T-helper 1 cell treated with Interleukin-12 subunit alpha and Interleukin-12 subunit beta and Interleukin-4 antibody, amounts not matched to agents 30 ng/mL and 1 ng/mL, for 36 hours (primary cell): Measurements from ENCODE around the gene NETO2. TPM values are rescaled to one million over a fixed set of nuclear protein-coding genes. Genes with fewer than 3 reads are reported as not detected.
"Not testable (repeated sequence)": the region's sequence is repeated elsewhere in the genome, so short reads cannot be mapped to it uniquely, and the experiment has no call there.

Source experiments
- intact Hi-C: fragments of 100-400 bp; cut with micrococcal nuclease; formaldehyde crosslinking; loops from one replicate; pipeline ENCODE4 v1.15.1; 2024
- total RNA-seq: library from RNA; stranded (reverse); gene quantifications from 2 replicates; pipeline ENCODE4 v1.2.3, GENCODE V29; 2022

Gene NETO2, protein sequence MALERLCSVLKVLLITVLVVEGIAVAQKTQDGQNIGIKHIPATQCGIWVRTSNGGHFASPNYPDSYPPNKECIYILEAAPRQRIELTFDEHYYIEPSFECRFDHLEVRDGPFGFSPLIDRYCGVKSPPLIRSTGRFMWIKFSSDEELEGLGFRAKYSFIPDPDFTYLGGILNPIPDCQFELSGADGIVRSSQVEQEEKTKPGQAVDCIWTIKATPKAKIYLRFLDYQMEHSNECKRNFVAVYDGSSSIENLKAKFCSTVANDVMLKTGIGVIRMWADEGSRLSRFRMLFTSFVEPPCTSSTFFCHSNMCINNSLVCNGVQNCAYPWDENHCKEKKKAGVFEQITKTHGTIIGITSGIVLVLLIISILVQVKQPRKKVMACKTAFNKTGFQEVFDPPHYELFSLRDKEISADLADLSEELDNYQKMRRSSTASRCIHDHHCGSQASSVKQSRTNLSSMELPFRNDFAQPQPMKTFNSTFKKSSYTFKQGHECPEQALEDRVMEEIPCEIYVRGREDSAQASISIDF
- total RNA-seq: 12.0 and 12.4 TPM in 2 replicates

DNA sequence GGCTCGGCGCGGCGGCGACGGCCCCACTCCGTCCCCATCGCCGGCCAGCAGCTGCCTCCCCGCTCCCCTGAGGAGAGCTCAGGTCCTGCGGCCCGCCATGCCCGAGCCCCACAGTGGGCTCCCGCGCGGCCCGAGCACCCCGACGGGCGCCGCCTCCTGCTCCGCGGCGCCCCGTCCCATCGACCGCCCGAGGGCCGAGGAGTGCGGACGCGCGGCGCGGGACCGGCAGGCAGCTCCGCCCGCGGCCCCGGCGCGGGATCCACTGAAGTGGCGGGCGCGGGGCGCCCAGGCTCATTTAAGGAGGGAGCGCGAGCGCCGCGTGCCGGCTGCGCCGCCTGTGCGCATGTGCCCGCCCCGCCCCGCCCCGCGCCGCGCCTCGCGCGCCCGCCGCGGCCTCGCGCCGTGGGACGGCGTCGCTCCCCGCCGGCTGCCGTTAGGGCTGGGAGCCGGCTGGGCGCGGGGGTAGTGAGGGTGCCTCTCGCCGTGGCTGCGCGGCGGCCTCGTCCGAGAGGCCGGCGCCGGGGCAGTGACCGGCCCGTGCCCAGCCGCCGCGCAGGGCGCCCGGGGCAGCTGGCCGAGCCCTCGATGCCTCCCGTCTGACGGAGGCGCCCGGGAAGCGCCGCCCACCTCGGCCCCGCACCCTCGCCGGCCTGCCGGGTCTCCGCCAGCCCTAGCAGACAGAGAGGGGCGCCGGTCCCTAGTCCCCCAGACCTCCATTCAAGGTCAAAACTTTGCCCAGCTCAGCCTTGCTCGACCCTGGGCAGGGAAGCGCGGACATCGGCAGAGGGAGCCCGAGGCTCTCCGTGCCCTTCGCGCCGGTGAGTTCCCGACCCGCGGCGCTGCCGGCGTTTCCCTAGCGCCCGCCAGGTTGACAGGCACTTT is at the start of gene NETO2:
Gene NETO2 (minus strand): TSS at position 269 of the 882 bp plus-strand sequence. CDS start 333 bp downstream, outside the sequence.
- intact Hi-C loops: loop anchor here (1.0 to 10.0 kb wide), 11 partner anchors 107 to 1221 kb away; partner anchors contain the start of genes ITFG1, LONP2, ORC6 and PHKB

DNA sequence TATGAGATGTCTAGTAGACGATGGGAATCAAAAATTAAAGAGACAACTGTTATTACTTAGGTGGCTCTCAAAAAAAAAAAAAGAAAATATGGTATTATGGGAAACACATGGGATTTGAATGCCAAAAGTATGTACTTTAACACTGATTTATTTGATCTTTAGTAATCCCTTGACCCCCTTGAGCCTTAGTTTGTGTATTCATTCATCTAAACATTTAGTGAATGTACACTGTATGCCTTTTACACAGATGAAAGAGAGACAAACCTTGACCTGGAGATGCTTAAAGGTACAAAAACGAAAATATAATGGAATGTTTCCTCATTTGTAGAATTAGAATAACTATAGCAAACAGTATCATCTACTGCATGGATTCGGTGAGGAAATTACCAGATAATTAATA is 38.6 kb upstream of the NETO2 start:
- intact Hi-C loops: no loop called here

DNA sequence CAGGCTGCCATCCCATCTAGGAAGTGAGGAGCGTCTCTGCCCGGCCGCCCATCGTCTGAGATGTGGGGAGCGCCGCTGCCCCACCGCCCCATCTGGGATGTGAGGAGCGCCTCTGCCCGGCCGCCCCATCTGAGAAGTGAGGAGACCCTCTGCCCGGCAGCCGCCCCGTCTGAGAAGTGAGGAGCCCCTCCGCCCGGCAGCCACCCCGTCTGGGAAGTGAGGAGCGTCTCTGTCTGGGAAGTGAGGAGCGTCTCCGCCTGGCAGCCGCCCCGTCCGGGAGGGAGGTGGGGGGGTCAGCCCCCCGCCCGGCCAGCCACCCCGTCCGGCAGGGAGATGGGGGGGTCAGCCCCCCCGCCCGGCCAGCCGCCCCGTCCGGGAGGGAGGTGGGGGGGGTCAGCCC is 37.3 kb upstream of the NETO2 start:
- intact Hi-C loops: not testable (repeated sequence)

DNA sequence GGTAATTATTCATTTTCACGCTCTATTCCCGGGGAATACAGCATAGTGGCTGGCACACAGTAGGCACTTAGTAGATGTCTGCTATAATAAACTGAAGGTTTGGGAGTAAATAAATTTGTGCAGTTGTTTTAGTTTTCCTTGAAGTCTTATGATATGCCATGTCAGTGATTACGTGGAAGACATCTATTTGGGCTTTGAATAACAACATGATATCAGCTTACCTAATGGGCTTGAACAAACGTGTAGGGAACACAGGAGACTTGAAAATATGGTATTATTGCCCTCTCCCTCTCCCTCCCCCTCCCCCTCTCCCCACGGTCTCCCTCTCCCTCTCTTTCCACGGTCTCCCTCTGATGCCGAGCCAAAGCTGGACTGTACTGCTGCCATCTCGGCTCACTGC is 36.3 kb upstream of the NETO2 start:
- intact Hi-C loops: no loop called here

DNA sequence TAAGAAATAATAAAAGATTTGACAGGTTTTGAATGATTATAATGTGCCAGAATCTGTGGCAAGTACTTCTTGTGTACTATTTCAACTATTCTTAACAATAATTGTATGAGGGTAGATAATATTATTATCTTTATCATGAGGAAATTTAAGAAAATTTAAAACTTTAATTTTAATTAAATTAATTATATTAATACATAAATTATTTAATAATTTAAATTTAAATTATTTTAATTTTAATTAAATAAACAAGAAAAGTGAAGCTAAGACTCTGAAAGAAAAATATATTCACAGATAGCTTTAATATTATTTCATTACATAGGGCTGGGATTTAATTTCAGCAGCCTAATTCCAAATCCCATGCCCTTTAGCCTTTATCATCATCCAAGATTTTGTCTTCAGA is 31.4 kb upstream of the NETO2 start:
- intact Hi-C loops: no loop called here

DNA sequence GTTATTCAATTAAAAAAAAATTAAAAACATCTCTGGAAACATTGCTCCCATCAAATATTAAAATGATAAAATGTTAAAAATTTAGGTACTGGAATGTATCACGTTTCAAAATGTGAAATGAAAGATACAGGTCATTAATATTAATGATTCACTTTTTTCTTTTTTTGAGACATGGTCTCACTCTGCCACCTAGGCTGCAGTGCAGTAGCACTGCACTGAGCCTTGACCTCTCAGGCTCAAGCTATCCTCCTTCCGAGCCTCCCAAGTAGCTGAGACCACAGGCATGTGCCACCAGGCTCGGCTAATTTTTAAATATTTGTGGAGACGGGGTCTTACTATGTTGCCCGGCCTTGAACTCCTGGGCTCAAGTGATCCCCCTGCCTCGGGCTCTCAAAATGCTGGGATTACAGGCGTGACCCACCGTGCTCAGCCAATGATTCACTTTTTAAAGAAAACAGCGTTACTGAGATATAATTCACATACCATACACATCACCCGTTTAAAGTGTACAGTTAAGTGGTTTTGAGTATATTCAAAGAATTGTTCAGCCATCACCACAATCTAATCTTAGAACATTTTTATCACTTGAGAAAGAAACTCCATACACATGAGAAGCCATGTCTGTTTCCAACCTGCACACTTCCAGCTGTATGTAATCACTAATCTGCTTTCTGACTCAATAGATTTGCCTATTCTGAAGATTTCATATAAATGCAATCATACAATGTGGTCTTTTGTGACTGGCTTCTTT is 19.1 kb upstream of the NETO2 start:
- intact Hi-C loops: no loop called here

DNA sequence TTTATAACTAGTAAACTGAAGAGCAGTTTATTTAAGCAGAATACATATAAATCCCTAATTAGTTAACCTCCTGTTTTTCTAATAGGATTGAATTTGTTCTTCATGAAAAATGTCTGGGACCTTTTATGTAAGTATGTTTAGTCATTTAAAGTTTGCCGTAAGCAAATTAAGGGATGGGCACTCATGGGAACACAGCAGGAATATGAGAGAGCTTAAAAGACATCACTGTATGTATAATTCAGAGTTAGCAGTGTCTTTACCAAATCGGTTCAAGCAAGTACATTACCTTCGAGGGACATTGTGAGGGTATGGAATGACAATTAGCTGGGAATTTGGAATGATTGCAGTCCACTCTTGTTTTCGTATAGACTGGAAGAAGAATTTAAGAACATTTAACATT is 17.7 kb upstream of the NETO2 start:
- intact Hi-C loops: no loop called here

DNA sequence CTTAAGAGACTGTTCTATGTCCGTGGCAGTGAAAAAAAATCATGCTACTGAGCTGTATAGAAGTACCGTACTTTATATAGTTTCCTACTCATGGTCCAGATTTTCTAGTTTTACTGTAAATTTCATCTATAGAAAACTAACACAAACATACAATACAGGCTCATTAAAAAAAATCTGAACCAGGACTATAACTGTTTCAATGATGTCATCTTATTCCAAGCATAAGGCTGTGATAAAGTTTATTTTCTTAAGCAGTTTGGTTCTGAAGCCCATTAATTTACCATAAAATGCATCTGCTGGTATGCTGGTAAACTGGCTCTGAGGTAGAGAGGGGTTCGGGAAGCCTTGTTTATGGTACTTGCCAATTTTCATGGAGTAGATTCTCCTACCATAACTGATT is 16.7 kb upstream of the NETO2 start:
- intact Hi-C loops: no loop called here

DNA sequence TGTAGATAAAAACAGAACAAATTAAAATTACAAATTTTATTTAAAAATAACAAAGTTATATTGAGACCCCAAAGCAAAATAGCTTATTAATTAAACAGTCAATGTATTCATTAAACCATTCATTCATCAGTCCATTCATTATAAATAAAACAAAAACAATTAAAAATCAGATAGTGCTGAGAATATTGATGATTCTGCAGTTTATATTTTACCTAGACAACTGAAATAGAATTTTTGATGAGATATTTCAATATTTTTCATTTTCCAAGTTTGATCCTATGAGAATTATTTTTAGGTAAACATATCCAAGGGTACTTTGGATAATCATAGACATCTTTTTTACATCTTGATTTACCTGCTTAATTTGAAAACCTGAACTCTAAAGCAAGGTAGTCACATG is 15.2 kb upstream of the NETO2 start:
- intact Hi-C loops: no loop called here

DNA sequence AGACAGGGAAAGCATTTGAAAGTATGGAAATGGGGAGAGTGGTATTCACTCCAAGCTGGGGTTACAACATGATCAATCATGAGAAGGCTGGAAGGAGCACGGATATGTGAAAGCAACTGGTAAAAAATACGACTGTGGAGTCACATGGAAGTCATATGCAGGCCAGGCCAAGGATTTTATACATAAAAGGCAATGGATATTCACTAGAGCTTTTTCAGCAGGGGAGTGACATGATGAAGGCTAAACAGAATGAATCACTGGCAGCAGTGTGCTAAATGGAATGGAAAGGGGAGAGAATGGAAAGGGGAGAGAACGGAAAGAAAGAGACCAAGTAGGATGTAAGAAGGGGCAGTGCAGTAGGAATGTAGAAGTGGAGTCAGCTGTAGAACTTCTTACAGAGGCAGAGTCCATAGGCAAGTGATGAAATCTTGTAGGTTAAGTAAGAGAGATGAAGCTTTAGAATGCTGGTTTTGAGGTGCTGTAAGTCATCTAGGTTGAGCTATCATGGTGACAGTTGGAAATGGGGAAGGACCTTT is 13.0 kb upstream of the NETO2 start:
- intact Hi-C loops: no loop called here

DNA sequence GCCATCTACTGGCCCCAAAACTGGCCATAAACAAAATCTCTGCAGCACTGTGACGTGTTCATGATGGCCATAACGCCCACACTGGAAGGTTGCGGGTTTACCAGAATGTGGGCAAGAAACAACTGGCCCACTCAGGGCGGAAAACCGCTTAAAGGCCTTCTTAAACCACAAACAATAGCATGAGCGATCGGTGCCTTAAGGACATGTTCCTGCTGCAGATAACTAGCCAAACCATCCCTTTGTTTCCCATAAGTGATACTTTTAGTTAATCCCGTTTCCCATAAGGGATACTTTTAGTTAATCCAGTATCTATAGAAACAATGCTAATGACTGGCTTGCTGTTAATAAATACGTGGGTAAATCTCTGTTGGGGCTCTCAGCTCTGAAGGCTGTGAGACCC is 8.8 kb upstream of the NETO2 start:
- intact Hi-C loops: not testable (repeated sequence)

DNA sequence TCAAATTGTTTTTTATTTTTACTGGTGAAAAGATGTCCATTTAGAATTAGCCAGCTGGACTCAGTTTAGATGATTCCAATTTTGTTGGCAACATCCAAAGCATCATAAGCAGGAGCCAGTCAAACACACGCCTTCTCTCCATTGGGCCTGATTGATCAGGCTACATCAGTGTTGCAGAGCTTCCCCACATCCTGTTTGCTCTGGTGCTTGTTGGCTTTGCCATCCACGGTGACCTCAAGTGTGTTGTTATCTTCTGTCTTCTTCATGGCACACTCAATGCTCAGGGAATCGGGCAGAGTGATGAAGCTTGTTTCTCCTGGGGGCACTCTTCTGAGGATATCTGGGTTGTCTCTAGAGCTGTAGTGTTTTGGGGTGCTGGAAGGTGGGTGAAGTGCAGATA is 6.3 kb upstream of the NETO2 start:
- intact Hi-C loops: no loop called here

DNA sequence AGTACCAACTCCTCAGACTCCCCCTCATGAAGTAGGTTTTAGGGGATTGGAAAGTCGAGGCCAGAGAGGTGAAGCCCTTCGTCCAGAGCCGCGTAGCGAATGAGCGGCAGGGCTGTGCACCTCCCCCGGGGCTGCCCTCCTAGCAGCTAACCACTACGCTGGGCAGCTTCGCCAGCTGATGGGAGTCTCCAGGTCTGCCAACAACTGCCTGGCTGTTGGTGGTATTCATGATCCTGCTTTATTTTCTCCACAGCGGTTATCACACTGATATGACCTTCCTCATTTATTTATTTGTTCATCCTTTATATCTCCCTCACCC is 773 bp upstream of the NETO2 start:
- intact Hi-C loops: loop anchor here (5.0 to 10.0 kb wide), 5 partner anchors 378 to 1220 kb away; partner anchors contain the start of gene LONP2

DNA sequence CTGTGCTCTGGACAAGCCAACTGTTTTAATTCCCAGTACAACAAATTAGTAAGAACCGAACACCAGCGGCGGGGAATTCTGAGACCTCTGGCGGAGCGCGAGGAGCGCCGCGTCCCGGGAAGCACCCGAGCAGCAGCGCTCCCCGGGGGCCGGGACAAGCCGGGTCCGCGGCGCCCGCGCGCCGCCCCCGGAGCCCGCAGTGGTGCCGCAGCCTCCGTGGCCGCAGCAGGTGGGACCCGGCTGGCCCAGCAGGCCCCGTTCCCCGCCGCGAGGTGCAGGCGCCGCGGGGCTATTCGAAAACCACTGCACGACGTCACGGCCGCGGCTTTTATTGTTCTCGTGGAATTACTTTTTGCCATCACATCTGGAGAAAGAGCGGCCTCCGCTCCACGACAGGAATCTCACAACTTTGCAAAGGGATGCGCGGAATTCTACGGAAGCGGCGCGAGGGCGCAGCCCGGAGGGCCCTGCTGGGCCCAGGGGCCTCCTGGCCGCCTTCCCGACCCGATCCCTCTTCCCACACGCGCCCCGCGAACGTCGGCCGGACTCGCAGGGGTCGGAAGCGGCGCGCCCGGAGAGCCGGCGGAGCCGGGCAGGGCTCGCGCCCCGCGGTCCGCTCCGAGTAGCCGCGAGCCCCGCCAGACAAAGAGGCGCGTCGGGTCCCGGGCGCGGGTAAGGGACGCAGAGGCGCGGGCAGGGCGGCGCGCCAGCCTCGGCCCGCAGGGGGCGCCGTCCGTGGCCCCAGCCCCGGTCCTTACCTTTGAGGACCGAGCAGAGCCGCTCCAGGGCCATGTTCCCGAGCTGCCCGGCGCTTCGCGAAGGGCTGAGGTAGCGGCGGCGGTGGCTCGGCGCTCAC is 696 bp downstream of the NETO2 start:
- intact Hi-C loops: loop anchor here (1.0 to 10.0 kb wide), 11 partner anchors 106 to 1222 kb away; partner anchors contain the start of genes ITFG1, LONP2, ORC6 and PHKB

DNA sequence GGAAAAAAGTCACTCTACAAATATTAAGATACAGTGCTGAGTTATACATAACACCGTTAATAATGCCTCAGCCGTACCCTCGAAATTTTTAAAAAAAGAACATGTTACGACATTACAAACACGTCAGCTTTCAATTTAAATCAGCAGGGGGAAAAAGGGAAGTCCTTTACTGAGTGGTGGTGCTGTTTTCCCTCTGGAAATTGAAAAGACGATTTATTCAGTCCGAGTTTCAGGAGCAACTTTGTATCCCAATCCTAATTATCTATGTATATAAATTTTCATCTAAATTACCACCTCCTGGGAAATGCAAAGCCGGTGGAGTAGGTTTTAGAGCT is 1.3 kb downstream of the NETO2 start:
- intact Hi-C loops: loop anchor here (2.0 to 10.0 kb wide), 6 partner anchors 380 to 1222 kb away; partner anchors contain the start of gene LONP2

DNA sequence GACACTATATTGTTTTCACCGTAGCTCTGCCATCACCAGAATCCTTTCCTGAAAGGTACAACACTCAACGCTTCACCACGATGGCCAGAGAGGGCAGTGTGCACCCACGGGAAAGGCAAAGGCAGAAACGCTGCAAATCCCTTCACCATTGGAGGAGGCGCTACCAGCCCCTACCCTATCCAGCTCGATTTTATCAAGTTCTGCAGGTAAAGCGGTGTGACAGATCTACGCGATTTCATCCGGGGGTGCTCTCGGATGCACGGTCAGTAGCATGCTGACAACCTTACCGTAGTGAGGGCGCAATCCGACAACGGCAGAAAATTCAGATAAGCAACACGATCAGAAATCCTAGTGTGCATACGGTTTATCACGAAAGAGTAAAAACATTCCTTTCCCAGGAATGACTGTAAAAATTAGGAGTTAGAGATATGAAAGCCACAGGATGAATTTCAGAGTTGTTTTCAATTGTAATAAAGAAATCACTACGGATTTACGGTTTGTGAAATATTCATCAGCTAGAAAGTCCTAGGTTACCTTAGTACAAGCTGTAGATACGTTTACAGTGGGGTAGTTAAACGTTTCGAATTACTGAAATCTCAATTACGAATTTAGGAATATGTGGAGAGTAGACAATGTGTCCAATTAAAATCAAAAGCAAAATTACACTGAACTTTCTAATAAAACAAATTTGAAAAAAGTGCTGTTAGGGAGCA is 1.8 kb downstream of the NETO2 start:
- intact Hi-C loops: loop anchor here (1.0 to 10.0 kb wide), 15 partner anchors 126 to 1488 kb away; partner anchors contain the start of genes C16orf87 and LONP2

DNA sequence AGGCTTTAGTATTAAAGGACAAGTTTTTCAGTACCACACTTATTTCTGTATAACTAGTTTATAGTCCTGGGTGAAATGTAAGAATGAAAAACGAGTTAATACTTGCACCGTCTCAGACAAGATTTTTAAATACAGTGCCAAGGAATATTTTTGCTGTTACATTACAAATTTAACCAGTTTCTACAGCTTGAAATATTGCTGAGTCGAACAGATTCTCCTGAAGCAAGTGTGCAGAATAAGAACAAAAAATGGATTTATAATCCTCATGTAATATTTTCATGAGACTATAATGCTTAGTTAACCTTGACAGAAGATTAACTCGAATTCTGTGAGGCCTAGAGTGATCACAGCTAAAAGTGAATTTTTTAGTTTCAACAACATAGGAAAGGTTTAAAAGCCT is 3.1 kb downstream of the NETO2 start:
- intact Hi-C loops: loop anchor here (1.0 to 10.0 kb wide), 14 partner anchors 124 to 1490 kb away; partner anchors contain the start of genes C16orf87 and LONP2

DNA sequence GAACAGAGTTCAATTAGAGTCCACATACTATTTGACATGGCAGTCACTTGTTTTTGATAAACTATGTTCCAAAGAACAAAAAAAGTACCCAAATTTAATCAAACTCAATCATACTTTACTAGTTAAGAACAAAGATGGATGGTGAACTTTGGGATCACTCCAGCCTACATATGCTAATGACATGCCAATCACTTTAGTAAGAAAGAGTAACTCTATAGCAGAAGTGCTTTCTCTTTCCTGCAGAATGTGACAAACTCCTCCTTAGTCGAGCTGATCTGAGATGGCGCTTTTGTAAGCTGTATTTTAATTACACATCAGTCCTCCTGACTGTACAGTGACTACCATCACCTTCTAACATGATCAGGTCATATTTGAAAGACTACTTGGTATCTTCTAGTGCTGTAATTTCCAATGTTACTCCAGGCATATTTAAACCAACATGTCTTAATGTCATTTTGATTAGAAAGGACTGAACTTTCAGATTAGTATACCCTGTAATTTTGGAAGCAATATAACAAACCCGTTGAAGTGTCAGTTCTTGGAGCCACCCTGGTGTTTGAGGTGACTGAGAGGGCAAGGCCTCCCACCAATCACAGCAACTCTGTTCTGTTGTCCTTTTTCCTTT is 4.1 kb downstream of the NETO2 start:
- intact Hi-C loops: loop anchor here (2.0 to 10.0 kb wide), 6 partner anchors 383 to 1225 kb away; partner anchors contain the start of gene LONP2

DNA sequence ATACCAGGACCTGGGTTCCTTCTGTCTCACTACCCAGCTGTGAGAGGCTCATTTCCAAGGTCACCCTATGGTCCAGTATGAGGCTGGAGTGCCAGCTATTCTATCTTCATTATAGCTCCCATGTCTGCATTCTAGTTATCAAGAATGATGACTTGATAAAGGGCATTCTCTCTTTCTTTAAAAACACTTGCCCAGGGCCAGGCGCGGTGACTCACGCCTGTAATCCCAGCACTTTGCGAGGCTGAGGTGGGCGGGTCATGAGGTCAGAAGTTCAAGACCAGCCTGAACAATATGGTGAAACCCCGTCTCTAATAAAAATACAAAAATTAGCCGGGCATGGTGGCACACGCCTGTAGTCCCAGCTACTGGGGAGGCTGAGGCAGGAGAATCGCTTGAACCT is 5.8 kb downstream of the NETO2 start:
- intact Hi-C loops: loop anchor here (2.0 kb wide), 1 partner anchor 69 kb away; no protein-coding TSS in a partner anchor
